ENCODE measurements around the gene COASY.
A peak's percentile ranks its signal among the peaks of the same experiment; 100 is the strongest.

COASY gene

DNA sequence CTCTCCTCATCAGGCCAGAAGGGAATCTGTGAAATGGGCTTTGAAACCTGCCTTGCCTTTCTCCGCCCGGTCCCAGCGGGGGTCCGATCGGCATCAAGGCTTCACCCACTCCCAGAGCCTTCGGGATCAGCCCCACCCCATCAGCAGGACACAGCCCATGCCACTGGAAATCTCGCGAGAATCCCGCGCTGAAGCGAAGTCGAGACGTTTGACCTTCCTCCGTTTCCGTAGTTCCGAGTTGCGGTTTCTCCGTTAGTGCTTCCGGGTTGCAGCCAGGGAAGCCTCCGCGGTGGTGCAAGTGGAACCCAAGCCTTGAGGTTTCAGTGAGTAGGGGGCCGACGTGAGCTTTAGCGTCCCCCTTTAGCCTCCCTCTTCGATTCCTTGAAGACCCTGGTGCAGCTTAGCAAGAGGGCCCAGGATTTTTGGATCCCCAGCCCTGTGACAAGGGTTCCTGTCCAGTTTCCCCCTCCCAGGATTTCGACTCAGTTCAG lies at the start of gene COASY:
Gene COASY, plus strand, starts transcription at position 252 of the 491 bp plus-strand sequence. CDS start 475 bp downstream, outside the sequence.
- DNase-seq: peak; percentile 96

DNA sequence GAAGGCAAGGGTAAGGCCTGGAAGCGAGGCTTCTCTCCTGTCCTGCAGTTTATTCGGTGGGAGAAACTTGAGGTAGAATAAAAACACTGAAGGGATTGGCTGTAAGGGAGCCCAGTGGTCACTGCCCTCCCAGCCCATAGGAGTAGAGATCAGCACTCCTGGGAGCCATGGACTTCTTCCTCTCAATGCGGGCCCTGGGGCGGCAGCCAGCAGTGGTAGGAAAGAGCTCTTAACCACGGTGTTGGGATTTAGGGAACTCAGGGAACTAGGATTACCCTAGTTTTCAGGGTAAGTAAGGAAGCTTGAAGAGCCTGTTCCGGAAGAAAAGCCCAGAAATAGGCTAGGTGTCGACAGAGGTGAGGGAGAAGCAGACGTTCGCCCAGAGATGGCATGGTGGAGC lies 49.7 kb upstream of the COASY start:
- DNase-seq: no peak

DNA sequence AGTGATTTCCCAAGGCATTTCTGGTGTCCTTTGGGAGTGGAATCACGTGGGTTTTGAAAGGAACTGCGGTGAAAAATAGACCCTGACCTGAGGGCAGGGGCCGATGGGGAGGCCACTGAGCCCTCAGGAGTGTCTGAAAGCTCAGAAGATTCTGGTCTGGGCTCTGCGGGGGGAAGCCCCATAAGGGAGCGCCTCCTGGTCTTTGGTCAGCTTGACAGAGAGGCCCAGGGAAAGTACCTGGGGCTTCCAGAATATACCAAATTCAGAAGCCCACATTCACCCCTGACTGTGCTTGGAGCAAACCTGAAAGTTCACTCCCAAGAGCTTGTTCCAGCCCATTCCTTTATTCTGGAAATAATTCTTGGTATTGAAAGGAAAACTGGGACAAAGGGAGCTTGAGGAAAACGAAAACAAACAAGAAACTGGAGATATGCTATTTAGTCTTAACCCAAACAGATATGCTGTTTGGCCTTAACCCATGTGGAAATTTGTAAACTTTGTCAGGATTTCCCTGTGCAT lies 49.2 kb upstream of the COASY start:
- DNase-seq: no peak

DNA sequence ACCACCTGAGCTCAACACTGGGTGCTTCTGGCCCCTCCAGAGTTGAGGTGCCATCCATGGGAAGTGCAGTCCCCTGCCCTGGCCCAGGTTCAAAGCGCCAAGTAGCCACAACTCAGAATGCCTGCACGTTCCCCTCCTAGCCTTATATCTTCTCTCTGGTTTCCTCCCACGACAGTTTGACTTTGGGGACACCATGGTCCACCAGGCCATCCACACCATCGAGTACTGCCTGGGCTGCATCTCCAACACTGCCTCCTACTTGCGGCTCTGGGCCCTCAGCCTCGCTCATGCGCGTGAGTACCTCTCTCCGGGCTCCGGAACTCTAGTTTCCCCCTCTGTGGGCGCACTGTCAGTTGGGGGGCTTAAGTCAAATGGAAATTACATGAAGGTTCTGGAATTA lies 48.3 kb upstream of the COASY start:
- no peak for DNase-seq

DNA sequence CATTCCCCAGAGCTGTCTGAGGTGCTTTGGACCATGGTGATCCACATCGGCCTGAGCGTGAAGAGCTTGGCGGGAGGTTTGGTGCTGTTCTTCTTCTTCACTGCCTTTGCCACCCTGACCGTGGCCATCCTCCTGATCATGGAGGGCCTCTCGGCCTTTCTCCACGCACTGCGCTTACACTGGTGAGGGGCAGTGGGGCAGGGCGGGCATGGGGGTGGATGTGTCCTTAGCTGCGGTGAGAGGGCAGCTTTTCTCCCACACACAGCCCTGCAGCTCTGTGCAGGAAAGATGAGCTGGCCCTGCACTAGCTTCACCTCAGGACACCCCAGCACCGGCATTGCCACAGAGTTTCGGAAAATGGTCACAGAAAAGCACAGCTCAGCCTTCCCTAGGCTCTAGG lies 47.7 kb upstream of the COASY start:
- no peak for DNase-seq

DNA sequence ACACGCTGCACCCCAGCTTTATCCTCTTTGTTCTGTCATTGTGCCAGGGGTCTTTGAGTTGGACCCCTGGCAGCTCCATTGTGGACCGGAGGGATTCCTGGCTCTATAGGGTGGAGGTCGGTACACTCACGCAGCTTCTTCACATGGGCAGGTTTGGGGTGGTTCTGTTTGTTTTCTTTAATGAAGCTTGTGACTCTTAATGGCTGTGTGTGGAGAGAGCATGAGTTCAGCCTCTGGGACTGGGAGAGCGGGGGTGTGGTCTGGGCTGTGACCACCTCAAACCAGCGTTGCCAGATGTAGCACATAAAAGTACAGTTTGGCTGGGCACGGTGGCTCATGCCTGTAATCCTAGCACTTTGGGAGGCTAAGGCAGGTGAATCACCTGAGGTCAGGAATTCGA lies 47.1 kb upstream of the COASY start:
- DNase-seq: no peak

DNA sequence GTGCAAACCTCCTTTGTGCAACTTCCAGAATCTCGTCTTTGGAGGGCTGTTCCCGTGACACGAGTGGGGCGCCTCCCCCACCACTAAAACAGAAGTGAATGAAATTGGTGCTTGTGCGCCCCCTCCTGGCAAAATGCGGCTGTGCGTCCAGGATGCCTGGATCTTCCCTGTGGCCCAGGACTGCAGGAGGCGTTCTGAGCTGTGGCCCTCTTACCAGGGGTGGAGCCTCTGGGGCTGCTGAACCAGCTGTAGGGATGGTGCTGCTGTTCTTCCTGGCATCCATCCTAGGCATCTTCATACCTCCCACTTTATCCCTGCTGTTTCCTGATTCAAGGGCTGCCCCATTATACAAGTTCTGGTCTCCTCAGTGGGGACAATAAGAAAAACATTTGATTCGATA lies 44.4 kb upstream of the COASY start:
- peak; percentile 94 for DNase-seq

DNA sequence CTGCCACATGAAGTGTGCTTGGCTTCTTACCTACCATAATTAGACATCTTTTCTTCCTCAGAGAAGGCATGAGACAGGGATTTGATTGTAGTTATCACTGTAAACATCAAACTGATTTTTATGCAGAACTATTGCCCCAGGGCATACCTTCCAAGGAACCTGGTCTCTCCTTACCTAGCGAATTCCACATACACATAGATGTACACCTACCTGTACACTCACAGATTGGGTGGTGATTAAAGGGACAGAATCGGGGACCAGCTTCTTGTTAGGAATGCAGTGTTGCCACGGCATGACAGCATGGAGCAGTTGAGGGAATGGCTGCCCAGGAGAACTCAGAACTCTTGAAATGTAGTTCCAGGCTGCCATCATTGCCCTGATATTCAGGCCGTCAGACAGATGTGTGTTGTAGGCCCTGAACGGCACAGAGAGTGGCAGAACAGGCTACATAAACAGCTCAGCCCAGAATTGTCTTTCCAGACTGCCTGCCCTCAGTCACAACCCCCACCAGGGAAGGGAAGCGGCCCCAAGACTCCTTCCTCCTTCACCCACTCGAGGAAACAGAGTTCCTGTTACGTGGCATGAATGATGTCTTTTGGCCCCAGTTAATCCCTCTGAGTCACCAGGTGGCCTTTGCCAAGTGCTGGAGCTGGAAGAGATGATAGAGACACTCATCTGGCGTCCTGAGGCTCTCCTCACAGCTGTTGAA lies 43.7 kb upstream of the COASY start:
- no peak for DNase-seq

DNA sequence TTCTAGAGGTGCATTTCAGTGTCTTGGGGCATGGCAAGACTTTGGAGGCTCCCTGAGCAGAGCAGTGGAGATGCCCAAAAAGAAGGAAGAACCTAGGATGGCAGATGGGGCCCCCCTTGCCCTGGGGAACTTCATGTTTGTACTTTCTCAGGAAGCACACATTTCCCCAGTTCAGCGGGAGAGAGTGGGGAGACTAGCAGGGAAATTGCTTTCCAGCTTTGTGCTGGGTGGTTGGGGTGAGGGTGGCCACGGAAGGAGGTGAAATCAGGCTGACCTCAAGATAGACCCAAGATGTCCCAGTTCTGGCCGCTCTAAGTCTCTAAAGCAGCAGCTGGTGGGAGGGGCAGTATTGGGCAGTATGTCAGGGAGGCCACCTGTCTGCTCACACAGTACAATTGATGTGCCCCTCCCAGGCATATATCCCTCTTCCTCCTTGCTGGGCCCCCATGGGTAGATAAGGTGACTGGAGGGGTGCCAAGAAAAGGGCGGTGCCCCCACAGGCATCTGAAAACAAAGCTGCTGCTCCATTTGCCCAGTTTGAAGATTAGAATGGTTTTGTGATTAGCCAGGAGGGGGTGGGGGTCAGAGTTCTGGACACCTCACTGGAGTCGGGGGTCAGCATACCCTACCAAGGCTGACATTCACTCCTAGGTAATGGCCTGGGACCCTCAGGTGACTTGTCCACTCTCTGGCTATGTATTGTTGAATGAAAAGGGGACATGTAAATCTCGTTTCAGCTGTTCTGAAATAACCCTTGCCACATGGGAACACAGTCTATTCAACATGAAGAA lies 43.0 kb upstream of the COASY start:
- DNase-seq: no peak

DNA sequence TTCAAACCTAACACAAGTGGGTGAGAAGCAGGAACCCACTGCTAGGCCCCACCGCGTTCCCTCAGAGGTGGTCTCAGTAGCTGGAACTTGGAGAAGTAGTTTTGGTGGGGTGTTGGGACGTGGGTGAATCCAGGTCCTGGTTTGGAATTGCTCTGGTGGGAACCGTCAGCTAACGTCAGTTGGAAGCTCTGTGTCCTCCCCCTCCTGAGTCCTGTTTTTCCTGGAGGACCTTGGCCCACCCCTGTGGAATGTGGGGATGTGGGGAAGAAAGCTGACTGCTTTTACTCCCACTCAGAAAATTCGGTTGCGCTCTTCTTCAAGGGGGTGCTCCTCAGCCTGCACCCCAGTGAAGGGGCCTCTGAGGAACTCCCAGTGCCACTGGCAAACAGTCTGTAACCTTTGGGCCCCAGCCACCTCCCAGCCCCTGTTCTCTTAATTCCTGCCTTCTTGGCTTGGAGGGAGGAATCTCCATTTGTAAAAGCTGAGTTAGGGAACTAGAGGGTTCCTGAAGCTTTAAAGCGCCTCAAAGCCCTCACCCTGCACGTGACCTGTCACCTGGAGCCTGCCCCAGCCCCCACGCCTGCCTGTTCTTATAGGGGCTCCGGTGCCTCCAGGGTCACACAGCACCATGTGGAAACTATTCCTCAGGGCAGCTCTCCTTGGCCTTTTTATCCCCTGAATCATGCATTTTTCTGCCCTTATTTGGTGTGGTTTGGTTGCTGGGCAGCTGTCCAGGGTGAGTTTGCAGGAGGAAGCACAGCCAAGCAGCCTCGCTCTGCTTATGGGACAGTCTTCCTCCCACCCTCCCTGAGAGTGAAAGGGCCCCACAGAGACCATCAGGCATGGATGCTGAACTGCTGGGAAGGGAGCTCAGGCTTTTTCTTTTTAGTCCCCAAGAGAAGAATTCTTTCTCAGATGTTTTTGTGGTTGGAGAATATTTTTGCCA lies 42.1 kb upstream of the COASY start:
- no peak for DNase-seq

DNA sequence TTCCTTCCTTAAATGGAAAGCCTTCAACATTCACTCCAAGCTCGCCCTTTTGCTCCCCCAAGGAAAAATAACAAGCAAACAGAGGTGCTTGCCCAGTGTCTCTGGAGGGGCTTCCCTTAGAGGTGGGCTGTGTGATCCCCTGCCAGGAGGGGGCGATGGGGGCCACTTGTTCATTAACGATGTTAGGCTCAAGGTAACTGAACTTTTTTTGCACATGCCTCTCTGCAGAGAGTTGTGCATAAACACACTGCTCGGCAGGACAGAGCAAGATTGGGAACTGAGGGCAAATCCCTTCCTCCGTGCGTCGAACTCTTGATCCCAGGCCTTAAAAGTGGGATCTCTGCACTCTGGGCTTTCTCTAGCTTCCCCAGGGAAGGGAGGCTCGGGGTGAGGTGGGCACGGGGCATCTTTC lies 41.4 kb upstream of the COASY start:
- DNase-seq: no peak

DNA sequence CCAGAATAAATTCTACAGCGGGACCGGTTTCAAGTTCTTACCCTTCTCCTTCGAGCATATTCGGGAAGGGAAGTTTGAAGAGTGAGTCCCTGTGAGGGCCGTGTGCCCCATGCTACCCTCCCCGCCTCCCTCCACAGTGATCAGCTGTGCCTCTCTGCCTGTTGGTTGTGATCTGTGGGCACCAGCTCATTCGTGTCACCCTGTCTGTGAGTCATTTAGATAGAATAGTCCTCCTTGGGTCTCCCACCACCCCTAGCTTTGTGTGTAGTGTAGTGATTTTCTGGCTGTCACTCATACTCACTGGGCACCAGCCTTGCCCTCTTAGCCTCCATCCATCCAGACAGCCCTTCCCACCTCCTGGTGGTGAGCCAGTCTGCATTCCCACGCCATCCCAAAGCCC lies 40.9 kb upstream of the COASY start:
- DNase-seq: no peak

DNA sequence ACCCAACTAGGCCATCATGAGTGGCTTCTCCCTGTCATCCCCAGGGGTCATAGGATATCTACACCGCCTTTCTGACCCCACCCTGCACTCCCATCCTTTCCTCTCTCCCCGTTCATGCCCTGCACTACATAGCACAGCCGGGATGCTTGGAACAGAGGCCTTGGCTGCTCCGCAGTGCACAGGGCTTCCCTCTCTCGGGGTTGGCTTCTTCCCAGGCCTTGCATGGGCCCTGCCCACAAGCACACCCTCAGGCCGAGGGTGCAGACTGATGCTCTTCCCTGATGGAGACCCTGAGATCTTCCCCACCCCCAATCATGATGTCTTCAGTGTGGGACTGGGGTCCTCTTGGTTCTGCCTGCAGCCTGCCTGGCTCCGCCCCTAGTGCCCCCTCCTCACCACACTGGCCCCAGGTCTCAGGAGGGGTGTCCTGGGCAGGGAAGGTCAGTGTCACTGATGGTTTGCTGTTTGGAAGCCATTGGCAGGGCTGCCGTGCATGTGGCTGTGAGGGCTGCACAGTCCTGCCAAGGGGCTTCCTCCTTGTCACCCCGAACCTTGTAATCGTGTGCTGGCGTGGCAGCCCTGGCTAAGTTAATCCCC lies 40.2 kb upstream of the COASY start:
- DNase-seq: no peak

DNA sequence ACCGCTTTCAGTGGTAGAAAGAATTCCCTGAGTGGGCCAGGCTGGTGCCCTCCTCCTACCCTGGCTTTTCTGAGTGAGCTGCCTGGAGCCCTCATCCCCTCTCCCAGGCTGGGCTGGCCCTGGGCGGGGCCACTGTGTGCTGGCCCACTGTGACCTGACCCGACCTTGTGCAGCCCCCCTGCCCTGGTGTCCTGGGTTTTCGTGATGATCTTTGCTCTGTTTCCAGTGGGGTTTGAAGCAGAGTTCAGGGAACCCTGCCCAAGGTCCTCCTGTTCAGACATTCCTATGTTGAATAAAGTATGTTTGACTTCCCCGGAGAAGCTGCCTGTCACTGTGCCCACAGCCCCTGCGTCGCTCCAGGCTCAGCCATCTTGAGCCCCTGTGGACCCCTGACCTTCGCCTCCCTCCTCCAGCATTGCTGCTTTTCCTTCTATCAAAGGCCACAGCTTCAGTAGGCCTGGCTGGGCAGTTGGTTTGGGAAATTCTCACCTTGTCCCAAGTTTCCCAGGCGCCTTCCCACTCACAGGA lies 39.6 kb upstream of the COASY start:
- no peak for DNase-seq

DNA sequence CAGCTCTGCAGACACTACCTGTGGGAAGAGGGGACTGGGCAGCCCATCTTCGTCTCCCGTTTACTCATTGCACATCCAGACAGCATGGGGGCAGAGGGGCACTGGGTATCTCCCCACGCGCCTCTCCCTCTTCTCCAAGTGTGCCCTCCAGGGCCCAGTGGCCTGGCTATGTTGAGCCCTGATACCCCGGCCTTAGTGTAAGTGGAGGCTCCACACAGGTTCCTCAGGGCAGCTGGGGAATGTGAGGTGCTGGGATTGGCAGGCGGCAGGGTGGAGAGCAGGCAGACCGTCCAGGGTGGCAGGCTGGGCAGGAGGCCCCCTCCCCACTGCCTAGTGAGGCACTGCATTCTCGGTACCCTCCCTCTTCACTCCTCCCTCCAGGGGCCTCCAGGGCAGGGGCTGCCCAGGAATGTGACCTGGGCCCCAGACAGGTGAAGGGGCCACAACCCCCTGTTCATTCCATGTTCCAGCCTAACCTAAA lies 39.1 kb upstream of the COASY start:
- DNase-seq: no peak

DNA sequence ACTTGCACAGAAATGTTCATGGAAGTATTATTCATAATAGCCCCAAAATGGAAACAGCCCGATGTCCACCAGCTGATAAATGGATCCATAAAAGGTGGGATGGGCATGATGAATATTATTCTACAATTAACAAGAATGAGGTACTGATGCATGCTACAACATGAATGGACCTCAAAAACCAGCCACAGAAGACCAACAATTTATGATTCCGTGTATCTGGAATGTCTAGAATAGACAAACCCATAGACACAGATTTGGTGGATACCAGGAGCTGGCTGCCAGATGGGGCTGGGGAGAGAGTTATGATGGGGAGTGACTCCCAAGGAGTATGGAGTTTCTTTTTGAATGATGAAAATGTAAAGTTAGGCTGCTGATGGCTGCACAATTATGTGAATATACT lies 36.7 kb upstream of the COASY start:
- no peak for DNase-seq

DNA sequence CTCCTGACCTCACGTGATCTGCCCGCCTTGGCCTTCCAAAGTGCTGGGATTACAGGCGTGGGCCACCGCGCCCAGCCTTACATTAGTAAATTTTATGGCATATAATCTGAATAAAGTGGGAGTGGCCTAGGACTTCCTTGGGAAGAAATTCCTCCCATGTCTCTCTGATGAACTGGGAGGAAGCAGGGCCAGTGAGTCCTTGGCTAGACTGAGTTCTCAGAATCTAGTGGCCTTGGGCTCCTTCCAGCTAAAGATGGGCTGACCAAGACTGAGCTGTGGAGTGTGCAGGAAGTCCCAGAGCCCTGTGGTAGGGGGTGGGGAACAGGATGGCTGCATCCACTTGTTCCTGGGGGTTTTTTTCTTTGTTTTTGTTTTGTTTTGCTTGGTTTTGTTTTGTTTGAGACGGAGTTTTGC lies 35.9 kb upstream of the COASY start:
- no peak for DNase-seq

DNA sequence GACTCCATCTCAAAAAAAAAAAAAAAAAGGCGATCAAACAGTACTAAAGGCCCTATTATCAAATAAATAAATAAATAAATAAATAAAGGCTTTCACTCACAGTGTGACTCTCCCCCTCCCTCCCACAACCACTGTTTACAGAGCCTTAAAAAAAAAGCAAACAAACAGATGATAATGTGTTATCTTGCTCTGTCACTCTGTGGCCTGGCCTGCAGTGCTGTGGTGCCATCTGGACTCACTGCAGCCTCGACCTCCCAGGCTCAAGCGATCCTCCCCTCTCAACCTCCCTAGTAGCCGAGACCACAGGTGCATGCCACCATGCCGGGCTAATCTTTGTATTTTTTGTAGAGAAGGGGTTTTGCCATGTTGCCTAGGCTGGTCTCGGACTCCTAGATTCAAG lies 34.0 kb upstream of the COASY start:
- no peak for DNase-seq

DNA sequence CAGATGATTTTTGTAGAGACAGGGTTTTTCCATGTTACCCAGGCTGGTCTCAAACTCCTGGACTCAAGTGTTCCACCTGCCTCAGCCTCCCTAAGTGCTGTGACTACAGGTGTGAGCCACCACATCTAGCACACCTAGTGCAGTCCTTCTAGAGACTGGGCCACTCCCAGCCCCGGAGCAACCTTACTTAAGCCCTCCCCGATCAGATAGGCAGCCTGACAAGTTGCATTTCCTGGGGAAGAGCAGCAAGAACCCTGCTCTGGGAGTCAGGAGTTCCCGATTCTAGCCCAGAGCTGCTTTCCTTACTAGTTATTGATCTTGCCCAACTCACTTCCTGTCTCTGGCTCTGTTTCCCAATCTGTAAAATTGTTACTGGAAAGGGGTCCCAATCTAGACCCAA lies 32.9 kb upstream of the COASY start:
- DNase-seq: no peak

DNA sequence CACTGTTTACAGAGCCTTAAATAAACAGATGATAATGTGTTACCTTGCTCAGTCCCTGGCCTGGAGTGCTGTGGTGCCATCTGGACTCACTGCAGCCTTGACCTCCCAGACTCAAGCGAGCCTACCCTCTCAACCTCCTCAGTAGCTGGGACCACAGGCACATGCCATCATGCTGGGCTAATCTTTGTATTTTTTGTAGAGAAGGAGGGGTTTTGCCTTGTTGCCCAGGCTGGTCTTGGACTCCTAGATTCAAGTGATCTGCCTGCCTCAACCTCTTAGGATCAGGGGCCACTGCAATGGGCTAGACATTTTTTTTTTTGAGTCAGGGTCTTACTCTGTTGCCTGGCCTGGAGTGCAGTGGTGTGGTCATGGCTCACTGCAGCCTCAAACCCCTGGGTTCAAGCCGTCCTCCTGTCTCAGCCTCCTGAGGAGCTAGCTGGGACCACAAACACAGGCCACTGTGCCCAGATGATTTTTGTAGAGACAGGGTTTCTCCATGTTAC lies 30.9 kb upstream of the COASY start:
- DNase-seq: no peak

DNA sequence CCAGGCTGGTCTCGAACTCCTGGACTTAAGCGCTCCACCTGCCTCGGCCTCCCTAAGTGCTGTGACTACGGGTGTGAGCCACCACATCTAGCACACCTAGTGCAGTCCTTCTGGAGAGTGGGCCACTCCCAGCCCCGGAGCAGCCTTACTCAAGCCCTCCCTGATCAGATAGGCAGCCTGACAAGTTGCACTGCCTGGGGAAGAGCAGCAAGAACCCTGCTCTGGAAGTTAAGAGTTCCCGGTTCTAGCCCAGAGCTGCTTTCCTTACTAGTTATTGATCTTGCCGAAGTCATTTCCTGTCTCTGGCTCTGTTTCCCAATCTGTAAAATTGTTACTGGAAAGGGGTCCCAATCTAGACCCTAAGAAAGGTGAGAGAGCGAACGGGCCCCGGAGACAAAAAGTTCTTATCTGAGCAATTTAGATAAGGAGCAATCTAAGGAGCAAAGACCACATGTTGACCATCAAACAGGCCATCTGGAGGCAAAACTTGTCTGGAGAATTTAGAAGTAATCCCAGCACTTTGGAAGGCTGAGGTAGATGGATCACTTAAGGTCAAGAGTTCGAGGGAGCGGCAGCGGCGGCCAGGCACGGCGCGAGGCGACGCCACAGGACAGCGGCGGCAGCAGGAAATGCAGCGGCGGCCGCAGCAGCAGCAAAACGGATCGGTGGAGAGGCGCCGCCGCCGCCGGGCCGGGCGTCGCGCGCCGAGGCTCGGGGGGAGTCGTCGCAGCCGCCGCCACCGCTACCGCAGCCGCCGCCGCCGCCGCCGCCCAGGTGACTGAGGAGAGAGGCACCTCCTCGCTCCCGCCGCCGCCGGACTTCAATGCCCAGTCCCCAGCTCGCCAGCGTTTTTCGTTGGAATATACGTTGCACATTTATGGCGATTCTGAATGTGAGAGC lies 30.2 kb upstream of the COASY start:
- DNase-seq: peak; percentile 78

Data from activated CD8-positive, alpha-beta memory T cell treated with anti-CD3 and anti-CD28 coated beads for 24 hours (primary cell).